Endometrial microvascular endothelial cells (primary cell): ENCODE data around the gene BOD1L1. TPM values are rescaled to one million over a fixed set of nuclear protein-coding genes. Genes with fewer than 3 reads are reported as not detected.

Experiments used
- in situ Hi-C: cut with HindIII; loops from 2 replicates; pipeline ENCODE4 v1.10.0; 2017; ENCODE audit warnings: low sequenced_read_pairs, low pct_unique_long_range_greater_than_20kb; ENCODE audit errors: inconsistent ontology term
- total RNA-seq: library from RNA; depleted of rRNA; stranded (reverse); fragments of >200 nt; gene quantifications from one replicate; pipeline ENCODE4 v1.2.3, GENCODE V29; 2015; ENCODE audit errors: inconsistent ontology term

BOD1L1 gene
- total RNA-seq, 1 donor from 2014 or later, result 6.8 TPM

- in situ Hi-C loops, result no loop called here
These were observed 98.2 kb downstream of the BOD1L1 start for GRCh38 chr4:13529128-13529919.

DNA sequence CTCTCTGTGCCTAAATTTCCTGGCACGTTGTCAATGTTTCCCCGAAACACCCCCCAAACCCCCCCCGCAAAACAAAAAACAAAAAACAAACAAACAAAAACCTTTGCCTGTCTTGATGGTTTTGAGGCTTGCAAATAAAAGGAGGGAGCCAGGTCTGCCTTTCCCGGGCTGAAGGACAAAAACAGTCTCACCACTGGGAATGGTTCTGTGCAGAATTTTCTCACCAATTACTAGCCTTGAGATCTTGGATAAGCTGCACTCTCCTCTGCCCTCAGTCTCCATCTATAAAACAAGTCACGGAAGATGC lies 98.8 kb downstream of the BOD1L1 start:
- in situ Hi-C loops, result no loop called here

GRCh38 chr4:13527981-13528820 lies 99.3 kb downstream of the BOD1L1 start:
- in situ Hi-C loops, result no loop called here

- in situ Hi-C loops, result no loop called here
These were observed 100.1 kb downstream of the BOD1L1 start for GRCh38 chr4:13527192-13527980.

GRCh38 chr4:13526658-13527057 lies 100.9 kb downstream of the BOD1L1 start:
- in situ Hi-C loops, result no loop called here

DNA sequence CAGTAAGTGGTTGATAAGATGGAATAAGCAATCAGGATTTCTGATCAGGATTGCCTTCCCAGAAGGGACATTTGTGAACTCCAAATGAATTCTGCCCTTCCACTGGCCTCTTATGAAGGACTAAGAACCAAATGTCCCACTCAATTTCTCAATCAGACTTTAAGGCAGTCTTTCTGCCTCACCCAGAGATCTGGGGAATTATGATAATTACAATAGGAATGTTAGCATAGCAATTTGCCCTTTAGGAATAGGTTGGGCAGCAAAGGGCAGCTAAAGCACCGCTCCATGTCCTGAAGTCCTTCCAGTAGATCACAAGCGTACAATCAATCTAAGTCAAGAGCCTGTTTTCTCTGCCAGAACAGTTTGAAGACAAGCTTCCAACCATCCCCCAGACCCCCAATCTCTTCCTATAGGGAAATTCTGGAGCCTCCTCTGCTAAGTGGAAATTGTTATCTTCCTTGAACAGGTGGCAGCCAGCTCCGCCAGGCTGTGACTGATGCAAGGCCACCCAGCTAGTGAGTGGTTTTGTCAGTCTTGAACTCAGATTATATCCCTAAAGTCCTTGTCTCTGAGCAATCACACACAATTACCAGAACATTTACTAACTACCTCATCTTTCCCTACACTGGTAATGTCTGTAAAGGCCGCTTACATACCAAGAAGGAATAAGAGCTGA lies 101.8 kb downstream of the BOD1L1 start:
- in situ Hi-C loops, result no loop called here

DNA sequence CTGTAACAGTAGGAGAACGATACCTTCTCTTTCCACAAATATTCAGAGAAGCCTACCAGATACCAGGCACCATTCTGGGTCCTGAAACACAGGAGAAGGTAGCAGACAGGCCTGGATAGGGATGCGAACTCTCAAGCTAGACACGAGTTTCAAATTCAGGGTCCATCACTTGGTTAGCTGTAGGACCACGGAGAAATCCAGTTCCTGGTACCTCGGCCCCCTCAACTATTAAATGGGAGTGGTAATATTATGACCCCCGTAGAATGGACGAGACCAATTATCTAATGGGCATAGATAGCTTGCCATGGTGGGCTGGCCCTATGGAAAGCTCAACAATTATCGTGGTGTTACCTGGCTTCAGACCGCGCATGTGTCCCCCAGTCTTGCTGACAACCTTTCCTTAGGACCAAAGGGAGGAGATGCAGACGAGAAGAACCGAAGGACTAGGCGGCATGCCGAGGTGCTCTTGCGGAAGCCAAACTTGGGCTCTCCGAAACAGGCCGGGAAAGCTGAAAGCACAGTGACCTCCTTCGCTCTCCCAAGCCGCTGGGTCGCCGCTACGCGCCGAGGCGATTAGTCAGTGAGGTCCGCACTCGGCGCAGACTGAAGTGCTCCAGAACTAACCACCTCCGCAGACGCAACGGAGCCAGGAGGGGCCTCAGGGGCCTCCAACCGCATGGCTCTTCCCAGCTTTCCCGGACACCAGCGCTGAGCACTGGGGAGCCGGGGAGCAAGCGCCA lies 102.9 kb downstream of the BOD1L1 start:
- in situ Hi-C loops, result no loop called here

DNA sequence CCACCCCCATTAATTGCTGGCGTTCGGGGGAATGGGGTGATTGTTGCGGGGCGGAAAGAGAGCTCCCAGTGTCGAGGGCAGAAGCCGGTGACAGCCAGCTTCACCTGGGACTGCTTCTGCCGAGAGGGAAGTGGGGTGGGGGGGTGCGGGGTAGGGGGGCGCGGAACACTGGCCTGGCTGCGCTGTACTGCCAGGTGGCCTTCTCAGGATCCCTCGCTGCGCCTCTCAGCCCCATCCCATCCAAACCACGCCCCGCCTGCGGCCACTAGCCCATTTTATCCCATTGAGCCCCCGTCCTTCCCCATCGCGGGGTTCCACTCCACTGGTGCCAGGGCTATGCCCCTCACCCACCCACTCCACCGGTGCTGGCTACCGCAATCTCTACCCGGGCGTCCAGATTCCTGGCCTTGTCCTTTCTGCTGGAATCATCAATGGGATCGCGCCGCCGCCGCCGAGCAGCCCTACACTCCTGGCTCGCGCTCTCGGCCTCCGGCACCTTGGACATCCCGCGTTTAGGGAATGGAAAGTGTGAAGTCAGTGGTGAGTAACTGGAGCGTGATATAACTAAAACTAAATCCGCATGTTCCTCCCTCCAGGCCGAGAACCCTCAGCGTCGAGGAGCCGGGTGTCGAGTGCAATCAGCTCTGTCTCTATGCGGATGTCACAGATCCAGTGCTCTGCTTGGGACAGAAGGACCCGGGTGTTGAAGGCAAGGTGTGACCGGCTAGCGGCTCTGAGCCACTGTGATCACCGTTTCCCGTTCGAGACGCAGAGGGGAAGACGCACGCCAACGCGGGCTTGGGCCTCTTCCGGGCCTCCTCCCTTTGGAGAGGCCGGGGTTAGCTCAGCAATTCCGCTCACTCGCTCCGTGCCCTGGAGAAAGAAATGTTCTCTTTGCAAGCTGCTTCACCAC lies 103.7 kb downstream of the BOD1L1 start:
- in situ Hi-C loops, result no loop called here

- in situ Hi-C loops, result no loop called here
These were observed 104.4 kb downstream of the BOD1L1 start for GRCh38 chr4:13523105-13523477.

GRCh38 chr4:13522282-13523104 lies 105.0 kb downstream of the BOD1L1 start:
- in situ Hi-C loops, result no loop called here

- in situ Hi-C loops, result no loop called here
These were observed 106.5 kb downstream of the BOD1L1 start for GRCh38 chr4:13521047-13521446.

Other genes starting within 250 kb of the BOD1L1 start
- gene RAB28, start 143.4 kb downstream of the BOD1L1 start, total RNA-seq, result 18.8 TPM
- gene NKX3-2, start 83.2 kb downstream of the BOD1L1 start, total RNA-seq, result not detected